LNCaP clone FGC (cell line): ENCODE results near the gene CPNE4.

ENCODE experiments used
- DNase-seq: peaks from one replicate; pipeline ENCODE4 v3.0.0-alpha.2; 2011; ENCODE audit warnings: low read depth
- H3K4me3 ChIP-seq: 2 replicates; pipeline ENCODE4 v1.5.1; 2011; ENCODE audit warnings: mild to moderate bottlenecking, low read depth, low read length, control low read depth
- TF ChIP-seq, protein P1 (sequence below): IDR thresholded peaks from 2 replicates; pipeline ENCODE4 v1.5.1; 2012; ENCODE audit warnings: mild to moderate bottlenecking; ENCODE audit not compliant: control insufficient read depth, insufficient read depth; ENCODE audit errors: extremely low read depth

CPNE4 gene

DNA sequence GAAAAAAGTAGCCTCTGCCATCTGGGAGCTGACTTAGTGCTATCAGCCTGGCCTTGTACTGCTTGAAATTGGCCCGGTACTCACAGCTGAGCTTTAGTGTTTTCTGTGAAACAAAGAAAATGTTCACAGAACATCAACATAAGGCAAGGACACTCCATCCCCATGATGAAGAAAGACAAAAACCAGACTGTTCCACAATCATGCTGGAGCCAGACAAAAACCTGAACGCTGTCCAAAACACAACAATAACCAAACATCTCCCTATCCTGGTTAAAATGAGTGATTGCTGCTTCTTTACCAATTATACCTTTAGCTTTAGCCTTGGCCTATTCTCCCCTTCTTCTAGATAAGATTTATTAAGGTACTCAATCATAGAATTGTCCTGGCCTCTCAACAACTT lies 153.9 kb downstream of the CPNE4 start:
- no peak for DNase-seq
- no peak overlapping the region for H3K4me3 ChIP-seq
- TF ChIP-seq, protein P1, sequence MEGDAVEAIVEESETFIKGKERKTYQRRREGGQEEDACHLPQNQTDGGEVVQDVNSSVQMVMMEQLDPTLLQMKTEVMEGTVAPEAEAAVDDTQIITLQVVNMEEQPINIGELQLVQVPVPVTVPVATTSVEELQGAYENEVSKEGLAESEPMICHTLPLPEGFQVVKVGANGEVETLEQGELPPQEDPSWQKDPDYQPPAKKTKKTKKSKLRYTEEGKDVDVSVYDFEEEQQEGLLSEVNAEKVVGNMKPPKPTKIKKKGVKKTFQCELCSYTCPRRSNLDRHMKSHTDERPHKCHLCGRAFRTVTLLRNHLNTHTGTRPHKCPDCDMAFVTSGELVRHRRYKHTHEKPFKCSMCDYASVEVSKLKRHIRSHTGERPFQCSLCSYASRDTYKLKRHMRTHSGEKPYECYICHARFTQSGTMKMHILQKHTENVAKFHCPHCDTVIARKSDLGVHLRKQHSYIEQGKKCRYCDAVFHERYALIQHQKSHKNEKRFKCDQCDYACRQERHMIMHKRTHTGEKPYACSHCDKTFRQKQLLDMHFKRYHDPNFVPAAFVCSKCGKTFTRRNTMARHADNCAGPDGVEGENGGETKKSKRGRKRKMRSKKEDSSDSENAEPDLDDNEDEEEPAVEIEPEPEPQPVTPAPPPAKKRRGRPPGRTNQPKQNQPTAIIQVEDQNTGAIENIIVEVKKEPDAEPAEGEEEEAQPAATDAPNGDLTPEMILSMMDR = no peak

DNA sequence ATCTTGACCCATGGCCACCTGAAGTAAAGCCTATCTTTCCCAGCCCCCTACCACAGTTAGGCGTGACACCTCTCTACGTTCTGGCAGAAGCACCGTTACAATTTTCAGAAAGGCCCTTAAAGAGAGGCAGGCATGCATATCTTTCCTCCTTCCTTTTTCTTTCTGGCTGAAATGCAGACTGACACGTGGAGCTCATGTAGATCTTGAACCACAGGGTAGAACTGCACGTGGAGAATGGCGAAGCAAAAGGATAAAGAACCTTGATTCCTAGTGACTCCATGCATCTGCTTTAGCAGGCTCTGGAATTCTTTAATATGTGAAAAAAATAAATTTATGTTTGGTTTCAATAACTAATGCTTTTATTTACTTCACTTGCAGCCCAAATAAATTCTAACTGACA lies 166.6 kb downstream of the CPNE4 start:
- no peak for DNase-seq
- TF ChIP-seq, protein P1 = no peak
- no peak overlapping the region for H3K4me3 ChIP-seq

DNA sequence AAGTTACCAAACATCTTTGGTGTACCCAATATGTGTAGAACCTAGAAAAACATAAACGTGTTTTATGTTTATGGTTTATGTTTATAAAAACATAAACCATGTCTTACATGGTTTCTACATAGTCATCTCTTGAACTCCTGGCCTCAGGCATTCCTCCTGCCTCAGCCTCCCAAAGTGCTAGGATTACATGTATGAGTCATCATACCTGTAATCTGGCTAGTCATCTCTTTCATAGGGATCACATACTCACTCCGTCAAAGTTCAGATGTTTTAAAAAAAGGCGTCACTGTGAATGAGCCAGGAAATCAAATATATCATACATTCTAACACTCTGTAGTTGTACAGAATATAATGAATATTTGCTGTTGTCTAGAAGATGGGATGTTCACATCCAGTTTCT lies 178.6 kb downstream of the CPNE4 start:
- no peak for DNase-seq
- TF ChIP-seq, protein P1 = no peak
- H3K4me3 ChIP-seq = no peak overlapping the region

DNA sequence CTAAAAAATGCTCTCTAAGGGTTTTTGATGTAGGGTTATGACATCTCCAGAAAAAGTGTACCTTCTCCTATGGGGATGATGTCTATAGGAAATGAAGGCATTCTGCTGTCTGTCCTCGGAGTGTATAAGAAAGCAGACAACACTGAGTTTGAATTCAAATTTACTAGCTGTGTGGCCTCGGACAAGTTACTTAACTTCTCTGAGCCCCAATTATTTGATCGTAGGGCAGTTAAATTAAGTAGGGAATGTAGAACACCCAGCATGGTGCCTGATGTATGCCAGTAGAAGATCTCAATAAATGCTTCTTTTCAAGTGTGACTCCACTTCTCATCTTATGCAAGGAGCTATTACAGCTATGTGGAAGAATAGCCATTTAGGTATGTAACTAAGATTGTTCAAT lies 184.6 kb downstream of the CPNE4 start:
- TF ChIP-seq, protein P1 = no peak
- DNase-seq = no peak
- H3K4me3 ChIP-seq = no peak overlapping the region

DNA sequence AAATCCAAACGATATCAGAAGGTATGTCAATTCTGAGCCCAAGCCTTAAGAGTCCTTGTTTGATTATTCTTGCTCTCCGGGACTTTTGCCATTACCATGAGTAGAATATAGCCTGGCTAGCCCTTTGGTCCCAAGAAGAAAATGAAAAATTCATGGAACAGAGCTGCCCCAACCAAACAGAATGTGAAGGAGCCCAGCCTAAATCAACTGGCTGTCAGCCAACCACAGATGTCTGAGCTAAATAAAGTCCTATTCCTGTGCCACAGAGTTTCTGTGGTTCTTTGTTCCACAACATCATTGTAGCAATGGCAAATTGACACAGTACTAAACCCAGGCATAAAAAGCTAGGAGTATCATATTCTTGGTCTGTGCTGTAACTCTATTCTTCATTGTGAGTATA lies 185.2 kb downstream of the CPNE4 start:
- no peak overlapping the region for H3K4me3 ChIP-seq
- TF ChIP-seq, protein P1 = no peak
- no peak for DNase-seq

DNA sequence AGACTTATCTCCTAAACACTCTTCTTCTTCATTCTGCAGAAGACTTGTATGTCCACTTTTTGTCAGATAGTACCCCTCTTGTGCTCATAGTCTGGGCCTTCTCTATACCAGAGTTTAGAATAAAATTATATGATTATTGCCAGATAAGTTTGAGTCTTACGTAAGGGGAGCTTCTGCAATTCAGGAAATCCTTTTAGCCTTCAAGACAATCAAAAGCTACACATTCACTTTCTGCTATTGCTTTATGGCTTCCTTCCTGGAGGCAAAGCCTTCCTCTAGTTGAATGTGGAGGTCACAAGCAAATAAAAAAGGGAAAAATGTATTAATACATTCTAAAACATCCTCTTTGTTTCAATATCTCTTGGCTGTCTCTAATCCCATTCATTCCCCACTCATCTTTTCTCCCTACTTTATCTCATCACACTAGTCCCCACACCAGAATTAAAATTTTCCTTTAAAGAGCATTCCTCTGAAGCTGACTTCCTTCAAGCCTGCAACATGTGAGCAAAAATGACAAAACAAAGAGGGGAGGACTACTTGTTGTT lies 186.8 kb downstream of the CPNE4 start:
- no peak for DNase-seq
- TF ChIP-seq, protein P1 = no peak
- no peak overlapping the region for H3K4me3 ChIP-seq

DNA sequence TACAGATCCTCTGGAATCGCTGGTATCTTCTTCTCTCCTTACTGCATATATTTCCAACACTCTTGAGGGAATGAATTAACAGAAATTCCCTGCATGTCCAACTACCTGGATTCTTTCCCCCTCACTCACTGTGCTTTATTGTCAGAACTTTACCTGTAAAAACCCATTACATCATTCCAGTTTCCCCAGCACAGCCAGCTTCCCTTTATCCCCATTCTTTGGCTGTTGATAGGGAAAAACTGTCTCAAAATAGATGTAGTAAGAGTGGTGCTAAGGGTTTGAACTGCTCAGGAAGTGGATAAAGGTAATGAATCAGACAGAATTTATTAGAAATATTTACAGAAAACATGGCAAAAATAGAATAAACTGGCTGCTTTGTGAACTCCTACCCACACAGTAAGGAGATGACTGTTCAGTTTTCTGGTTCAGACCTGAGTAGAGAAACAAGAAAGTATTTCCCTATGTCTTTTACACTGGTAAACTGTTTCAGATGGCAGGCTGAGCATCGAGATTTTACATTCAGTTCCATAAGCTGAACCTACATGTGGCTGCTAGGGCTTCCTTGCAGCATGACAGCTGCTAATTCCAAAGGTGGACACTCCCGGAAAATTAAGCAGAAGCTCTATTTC lies 188.4 kb downstream of the CPNE4 start:
- no peak for DNase-seq
- TF ChIP-seq, protein P1 = no peak
- H3K4me3 ChIP-seq = no peak overlapping the region
